HG03139 (cell line): ENCODE measurements around the gene TRAPPC12.

Source experiments
- ATAC-seq: cut with Tn5 transposase; IDR thresholded peaks from one replicate; pipeline ENCODE4 v1.9.1; 2021; ENCODE audit not compliant: unreplicated experiment

The TRAPPC12 gene

GRCh38 chr2:3465844-3466481, 86.5 kb downstream of the TRAPPC12 start:
- ATAC-seq: no peak

DNA sequence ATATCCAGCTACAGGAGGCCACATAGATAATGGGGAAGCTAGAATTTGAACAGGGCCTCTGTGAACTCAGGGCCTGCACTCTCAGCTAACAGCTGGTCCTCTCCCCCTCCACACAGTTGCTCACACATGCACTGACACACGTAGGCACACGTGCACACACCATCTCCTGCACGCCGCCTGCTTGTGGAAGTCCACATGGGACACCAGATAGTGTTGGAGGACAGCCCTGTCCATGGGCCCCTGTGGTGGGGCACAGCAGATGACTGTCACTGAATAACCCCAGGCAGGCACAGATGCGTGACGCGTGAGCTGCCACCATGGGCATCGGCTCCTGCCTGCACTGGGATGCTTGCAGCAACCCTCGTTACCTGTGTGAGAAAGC, 87.0 kb downstream of the TRAPPC12 start:
- no peak for ATAC-seq

DNA sequence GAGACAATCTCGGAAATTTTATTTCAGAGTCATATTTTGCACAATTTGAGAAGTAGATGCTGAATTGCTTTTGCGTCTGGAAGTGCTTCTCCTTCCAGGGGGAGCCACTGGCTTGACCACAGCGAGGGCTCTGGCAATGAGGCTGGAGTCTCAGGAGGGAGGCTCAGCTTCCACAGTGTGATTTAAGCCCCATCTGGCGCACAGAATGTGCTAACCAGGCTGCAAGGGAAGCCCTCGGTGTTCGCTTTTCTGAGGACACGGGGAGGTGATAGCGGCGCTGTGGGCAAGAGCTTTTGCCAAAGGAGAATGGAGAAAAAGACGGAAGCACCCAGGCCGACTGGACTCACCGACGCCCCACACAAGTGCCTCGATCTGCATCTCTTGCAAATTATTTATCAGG, 87.5 kb downstream of the TRAPPC12 start:
- ATAC-seq: no peak

DNA sequence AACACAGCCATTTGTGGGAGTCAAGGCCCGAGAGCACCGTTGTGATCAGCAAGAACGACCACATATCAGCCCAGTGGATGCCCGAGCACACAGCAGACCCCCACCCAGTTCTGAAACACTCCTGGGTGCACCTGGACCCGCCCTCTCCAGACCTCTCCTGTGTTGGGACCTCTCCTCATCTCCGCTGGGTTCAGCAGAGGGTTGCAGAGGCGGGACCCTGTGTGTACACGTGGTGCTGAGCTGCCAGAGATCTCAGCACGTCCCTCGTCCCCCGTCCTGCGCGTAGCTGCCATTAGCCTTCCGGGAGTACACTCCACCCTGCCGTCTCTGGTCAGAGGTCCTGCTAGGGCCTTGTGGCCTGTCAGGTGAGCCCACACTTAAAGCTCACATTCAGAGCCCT, 88.2 kb downstream of the TRAPPC12 start:
- ATAC-seq: no peak

GRCh38 chr2:3468296-3468988, 88.9 kb downstream of the TRAPPC12 start:
- no peak for ATAC-seq

DNA sequence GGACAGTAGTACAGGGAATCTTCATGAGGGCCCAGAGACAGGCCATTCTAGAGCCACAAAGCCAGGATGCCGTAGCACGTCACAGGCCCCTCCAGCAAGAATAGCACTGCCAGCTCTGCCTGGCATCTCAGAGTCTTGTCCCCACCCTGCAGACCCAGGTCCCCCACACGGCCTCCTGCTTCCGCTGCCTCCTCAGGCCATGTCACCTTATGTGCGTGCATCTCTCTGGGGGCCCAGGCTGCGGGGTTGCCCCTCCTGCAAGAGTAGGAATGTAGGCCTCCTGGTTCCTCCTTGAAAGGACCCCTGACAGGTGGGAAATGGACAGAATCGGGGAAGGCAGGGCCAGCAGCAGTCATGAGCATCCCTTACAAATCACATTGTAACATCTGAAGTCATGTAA, 90.0 kb downstream of the TRAPPC12 start:
- ATAC-seq: no peak

DNA sequence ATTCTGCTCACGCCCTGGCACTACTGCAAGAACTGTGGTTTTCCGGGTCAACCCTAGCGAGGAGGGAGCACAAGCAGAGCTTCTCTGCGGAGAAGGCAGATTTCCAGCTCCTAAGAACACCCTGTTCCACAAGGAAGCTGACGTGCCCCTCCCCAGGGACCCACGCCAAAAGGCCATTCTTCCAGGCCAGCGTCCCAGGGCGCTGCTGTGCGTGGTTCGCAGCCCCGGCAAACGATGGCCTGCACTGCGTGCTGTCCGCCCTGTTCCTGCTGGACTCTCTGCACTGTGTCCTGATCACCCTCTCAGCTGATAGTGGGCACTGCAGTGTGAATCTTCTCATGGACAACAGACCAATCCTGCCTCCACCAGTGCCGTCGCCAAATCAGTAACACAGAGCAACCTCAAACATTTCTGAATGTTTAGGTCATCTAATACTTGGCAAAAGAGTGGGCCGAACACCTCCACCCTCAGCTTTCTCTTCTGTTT, 90.7 kb downstream of the TRAPPC12 start:
- no peak for ATAC-seq

GRCh38 chr2:3470856-3471737, 91.6 kb downstream of the TRAPPC12 start:
- no peak for ATAC-seq

GRCh38 chr2:3472296-3472695, 92.8 kb downstream of the TRAPPC12 start:
- ATAC-seq: no peak

DNA sequence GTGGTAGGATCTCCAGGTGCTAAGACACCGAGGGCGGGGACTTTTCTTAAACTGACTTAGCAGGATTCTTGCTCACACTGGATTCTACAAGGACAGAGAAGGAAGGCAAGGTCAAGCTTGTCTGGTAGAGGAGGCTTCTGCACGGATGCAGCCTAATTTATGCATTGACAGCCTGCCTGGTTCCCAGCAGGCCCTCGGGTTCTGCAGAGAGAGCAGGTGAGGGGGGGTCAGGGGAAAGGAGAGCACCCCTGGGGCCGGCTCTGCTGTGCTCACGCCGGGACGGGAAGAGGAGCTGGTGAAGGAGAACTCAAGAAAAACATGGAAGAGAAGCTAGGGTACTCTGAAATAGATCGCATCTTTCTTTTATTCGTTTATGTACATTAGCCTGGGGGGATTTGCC, 93.5 kb downstream of the TRAPPC12 start:
- ATAC-seq: no peak

DNA sequence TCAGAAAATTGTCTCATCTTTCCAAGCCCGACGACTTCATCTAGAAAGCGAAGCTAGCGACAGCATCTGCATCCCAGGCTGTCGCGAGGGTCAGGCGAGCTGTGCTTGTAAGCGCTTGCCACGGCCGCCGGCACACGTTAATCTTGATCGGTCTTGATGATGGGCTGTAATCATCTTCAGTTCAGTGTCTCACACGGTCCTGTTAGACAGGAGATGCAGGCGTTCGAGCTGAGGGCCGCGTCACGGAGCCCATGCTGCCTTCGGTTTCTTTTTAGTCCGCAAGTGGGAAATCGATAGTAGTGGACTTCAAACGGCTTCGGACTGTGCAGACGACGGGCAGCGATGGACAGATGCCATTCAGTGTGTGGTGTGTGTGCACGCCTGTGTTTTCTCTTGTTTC, 96.3 kb downstream of the TRAPPC12 start:
- no peak for ATAC-seq

- ATAC-seq: no peak
Measured at GRCh38 chr2:3476321-3476984, 97.0 kb downstream of the TRAPPC12 start.

DNA sequence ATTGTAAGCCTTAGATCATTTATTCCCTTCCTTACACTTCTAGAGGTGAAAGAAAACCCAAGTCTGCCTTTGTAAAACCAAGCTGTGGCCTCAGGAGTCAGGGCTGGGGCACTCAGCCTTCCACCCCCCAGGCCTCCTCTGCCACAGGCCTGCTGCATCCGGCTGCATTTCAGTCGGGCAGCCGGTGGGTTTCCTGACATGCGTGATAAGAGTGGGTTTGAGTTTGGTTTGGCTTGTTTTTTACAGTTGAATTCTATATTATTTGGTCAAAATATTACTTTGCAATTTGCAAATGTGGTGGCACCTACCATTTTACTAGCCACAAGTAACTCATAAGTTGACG, 97.5 kb downstream of the TRAPPC12 start:
- no peak for ATAC-seq

GRCh38 chr2:3478846-3479385, 99.4 kb downstream of the TRAPPC12 start:
- ATAC-seq: no peak

DNA sequence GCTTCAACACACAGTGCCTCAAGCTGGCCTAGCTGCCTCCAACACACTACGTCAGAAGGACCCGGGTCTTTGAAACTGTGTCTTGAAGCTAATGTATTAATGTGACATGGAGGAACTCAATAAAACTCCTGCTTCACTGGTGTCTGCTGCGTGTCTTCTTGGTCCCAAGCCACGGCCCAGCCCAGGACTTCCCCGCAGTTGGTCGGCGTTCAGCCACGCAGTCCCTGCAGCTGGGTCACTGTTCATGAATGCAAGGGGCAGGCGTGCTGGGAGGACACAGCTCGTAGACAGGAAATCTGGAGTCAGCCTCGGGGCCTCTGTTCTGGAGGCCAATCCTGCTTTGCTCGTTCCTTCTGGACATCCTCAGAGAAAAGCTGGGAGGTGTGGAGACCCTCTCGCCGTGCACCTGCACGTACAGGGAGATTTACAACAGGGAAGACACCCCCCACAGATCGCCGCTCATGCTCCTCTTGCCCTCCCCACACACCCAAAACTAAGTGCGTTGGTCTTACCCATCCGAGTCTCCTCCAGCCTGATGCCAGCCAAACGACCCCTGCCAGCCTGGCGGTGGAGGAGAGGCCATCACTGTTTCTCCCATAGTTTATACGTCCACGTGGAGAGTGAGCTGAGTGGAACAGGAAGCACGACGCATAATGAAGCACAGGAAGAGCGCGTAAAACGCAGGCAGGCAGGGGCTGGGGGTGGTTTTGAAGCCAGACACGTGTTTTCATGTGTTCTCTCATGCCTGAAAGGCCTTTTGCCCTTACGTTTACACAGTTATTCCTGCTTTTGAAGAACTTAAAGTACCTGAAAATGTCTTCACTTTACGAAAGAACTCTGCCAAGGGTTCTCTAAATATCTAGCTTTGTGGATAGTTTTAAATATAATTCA, 100.2 kb downstream of the TRAPPC12 start:
- ATAC-seq: no peak

- no peak for ATAC-seq
Measured at GRCh38 chr2:3480352-3481010, 101.0 kb downstream of the TRAPPC12 start.

DNA sequence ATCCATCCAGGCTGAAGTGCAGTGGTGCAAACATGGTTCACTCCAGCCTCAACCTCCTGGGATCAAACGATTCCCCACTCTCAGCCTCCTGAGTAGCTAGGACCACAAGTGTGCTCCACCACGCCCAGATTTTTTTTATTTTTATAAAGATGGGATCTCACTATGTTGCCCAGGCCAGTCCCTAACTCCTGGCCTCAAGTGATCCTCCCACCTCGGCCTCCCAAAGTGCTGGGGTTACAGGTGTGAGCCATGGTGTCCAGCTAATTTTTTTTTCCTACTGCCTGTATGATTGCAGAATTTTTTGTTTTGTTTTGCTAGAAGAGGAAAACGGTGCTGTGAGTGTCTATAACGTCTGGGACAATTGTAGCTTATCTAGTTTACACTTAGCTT, 101.5 kb downstream of the TRAPPC12 start:
- ATAC-seq: no peak

DNA sequence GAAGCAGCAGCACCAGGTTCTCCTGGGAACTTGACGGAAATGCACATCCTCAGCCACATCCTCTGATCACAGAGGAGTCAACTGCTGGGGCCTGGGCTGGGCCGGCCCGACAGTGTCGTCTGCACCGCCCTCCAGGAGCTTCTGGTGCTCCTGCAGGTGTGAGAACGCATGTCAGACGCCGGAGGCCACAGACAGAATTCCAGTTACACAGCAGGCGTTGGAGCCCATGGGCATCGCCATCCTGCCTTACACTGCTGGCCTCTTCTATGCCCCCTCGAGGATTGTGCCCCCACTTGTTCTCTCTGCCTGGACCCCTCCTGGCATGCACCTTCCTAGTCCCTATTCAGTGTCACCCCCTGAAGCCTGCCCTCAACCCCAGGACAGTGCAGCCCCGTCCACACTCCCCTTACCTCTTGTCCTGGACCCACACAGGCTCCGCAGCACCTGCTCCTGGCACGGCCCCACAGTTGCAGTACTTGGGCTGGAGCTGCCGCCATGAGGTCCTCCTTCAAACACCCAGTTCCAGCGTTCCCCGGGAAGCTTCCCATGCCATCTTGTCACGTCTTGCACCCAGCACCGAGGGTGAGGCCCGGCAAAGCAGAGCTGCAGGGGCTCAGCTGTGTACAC, 102.4 kb downstream of the TRAPPC12 start:
- ATAC-seq: no peak

- no peak for ATAC-seq
Measured at GRCh38 chr2:3482363-3482821, 102.9 kb downstream of the TRAPPC12 start.
